Subcutaneous adipose tissue (tissue), 4 donors: ENCODE measurements around the gene KHNYN. TPM values are rescaled to one million over a fixed set of nuclear protein-coding genes. Genes with fewer than 3 reads are reported as not detected.

Source experiments
- total RNA-seq, 4 donors: library from RNA; depleted of rRNA; stranded (reverse); fragments of >200 nt; gene quantifications; one replicate each; pipeline ENCODE4 v1.1.0, GENCODE V29; 2016
- TF ChIP-seq, protein P1 (sequence below): fragments of 450-650 bp; IDR thresholded peaks from one replicate; pipeline ENCODE4 v1.5.1; 2016; ENCODE audit warnings: low read depth, mild to moderate bottlenecking, control low read depth, antibody characterized with exemption, moderate library complexity

KHNYN gene
- total RNA-seq, 4 donors from 2014 or later, result 29.5 to 81.8 (median 57.2) TPM

GRCh38 chr14:24398293-24398652, 31.5 kb upstream of the KHNYN start:
- TF ChIP-seq, protein P1, sequence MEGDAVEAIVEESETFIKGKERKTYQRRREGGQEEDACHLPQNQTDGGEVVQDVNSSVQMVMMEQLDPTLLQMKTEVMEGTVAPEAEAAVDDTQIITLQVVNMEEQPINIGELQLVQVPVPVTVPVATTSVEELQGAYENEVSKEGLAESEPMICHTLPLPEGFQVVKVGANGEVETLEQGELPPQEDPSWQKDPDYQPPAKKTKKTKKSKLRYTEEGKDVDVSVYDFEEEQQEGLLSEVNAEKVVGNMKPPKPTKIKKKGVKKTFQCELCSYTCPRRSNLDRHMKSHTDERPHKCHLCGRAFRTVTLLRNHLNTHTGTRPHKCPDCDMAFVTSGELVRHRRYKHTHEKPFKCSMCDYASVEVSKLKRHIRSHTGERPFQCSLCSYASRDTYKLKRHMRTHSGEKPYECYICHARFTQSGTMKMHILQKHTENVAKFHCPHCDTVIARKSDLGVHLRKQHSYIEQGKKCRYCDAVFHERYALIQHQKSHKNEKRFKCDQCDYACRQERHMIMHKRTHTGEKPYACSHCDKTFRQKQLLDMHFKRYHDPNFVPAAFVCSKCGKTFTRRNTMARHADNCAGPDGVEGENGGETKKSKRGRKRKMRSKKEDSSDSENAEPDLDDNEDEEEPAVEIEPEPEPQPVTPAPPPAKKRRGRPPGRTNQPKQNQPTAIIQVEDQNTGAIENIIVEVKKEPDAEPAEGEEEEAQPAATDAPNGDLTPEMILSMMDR, result no peak

GRCh38 chr14:24398653-24399446, 30.9 kb upstream of the KHNYN start, which contains the start of gene NYNRIN:
Gene NYNRIN, plus strand, starts transcription at chr14:24399003. Its CDS starts 244 bp downstream, at chr14:24399247.
- TF ChIP-seq, protein P1, result no peak

DNA sequence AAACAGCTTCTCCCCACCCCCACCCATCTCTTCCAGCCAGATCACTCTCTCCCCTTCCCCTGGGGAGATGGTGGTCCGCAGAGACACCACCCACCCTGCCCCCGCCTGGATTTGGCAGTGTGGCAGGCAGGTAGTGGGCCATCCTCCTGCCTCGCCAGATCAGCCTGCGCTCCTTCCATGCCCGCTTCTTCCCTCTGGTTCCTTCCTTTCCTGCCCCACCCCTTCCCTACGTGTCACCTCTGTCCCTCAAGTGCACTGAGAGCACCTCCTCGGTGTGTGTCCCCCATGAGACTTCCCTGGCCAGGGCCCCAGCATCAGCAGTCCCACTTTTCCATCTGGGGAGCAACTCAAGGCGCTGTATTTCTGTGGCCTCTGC, 30.3 kb upstream of the KHNYN start:
- TF ChIP-seq, protein P1, result no peak

- TF ChIP-seq, protein P1, result no peak
Observed at GRCh38 chr14:24399999-24400718, 29.6 kb upstream of the KHNYN start.

- TF ChIP-seq, protein P1, result no peak
Observed at GRCh38 chr14:24401810-24402702, 27.7 kb upstream of the KHNYN start.

DNA sequence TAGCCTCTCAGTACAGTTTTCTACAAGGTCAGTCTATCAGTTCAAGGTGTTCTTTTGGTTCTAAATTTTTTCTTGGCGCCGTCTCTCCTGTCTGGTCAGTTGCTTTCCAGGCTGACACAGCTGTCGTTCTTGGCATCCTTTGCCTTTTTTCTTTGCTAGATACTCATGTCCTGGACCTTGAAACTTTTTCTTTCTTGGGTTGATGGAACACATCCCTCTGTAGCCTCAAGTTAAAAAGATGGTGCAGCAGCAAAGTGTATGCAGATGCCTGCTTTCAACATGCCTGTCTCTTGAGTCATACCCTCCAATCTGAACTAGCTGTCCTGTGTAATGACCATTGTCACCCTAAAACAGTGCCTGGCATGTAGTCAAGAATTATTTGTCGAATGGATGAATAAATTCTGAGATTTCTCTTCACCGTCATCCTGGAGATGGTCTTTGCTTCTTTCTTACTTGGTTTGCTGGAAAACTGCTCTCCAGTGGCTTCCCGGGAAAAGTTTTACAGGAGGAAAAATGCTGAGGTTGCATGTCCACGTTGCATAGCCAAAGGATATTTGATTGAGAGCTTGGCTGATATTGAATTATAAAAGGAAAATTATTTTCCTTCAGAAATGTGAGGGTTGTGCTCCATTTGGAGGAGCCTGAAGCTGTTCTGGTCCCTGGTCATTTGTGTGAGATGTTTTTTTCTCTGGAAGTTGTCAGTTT, 26.3 kb upstream of the KHNYN start:
- TF ChIP-seq, protein P1, result no peak
